Rectal smooth muscle tissue (tissue), 1 donor: ENCODE measurements around the gene LDLRAD4.
"Not testable (repeated sequence)": the region's sequence is repeated elsewhere in the genome, so short reads cannot be mapped to it uniquely, and the experiment has no call there.

Source experiments
- H3K27ac ChIP-seq: one replicate; pipeline ENCODE4 v1.7.0; 2013; ENCODE audit warnings: low read depth, low read length, inconsistent platforms
- H3K27me3 ChIP-seq: one replicate; pipeline ENCODE4 v1.7.0; 2013; ENCODE audit warnings: low read length; ENCODE audit not compliant: control insufficient read depth, insufficient read depth
- H3K36me3 ChIP-seq: one replicate; pipeline ENCODE4 v1.7.0; 2013; ENCODE audit warnings: low read length; ENCODE audit not compliant: control insufficient read depth, insufficient read depth
- H3K4me1 ChIP-seq: one replicate; pipeline ENCODE4 v1.7.0; 2013; ENCODE audit warnings: low read length; ENCODE audit not compliant: control insufficient read depth, insufficient read depth
- H3K4me3 ChIP-seq: one replicate; pipeline ENCODE4 v1.7.0; 2013; ENCODE audit warnings: low read length
- H3K9ac ChIP-seq: one replicate; pipeline ENCODE4 v1.7.0; 2013; ENCODE audit warnings: low read length

Gene LDLRAD4

GRCh38 chr18:13661051-13661778, 442.7 kb downstream of the LDLRAD4 start:
- no peaks in the 10 kb centered on the region for H3K4me1 ChIP-seq
- no peak overlapping the region for H3K27ac ChIP-seq
- H3K36me3 ChIP-seq: no peaks in the 10 kb centered on the region
- no peak overlapping the region for H3K9ac ChIP-seq
- H3K27me3 ChIP-seq: no peaks in the 10 kb centered on the region
- no peak overlapping the region for H3K4me3 ChIP-seq

GRCh38 chr18:13661779-13662256, 443.3 kb downstream of the LDLRAD4 start:
- Histone ChIP-seq H3K27ac (no peak overlapping the region), H3K36me3 (no peaks in the 10 kb centered on the region), H3K4me3 (no peak overlapping the region), H3K27me3 (no peaks in the 10 kb centered on the region), H3K9ac (no peak overlapping the region), H3K4me1 (no peaks in the 10 kb centered on the region)

GRCh38 chr18:13672657-13673056, 454.1 kb downstream of the LDLRAD4 start:
- Histone ChIP-seq H3K27ac (no peak overlapping the region), H3K9ac (no peak overlapping the region), H3K4me3 (no peak overlapping the region), H3K36me3 (no peaks in the 10 kb centered on the region), H3K4me1 (no peaks in the 10 kb centered on the region), H3K27me3 (no peaks in the 10 kb centered on the region)

GRCh38 chr18:13676471-13676870, 457.9 kb downstream of the LDLRAD4 start:
- no peak overlapping the region for H3K9ac ChIP-seq
- H3K4me3 ChIP-seq: no peak overlapping the region
- no peak overlapping the region for H3K27ac ChIP-seq
- no peaks in the 10 kb centered on the region for H3K36me3 ChIP-seq
- H3K4me1 ChIP-seq: no peaks in the 10 kb centered on the region
- H3K27me3 ChIP-seq: no peaks in the 10 kb centered on the region

GRCh38 chr18:13677350-13677749, 458.8 kb downstream of the LDLRAD4 start:
- H3K27me3 ChIP-seq, H3K9ac ChIP-seq, H3K27ac ChIP-seq, H3K36me3 ChIP-seq, H3K4me3 ChIP-seq, H3K4me1 ChIP-seq: not testable (repeated sequence)

- Histone ChIP-seq H3K9ac (no peak overlapping the region), H3K4me3 (no peak overlapping the region), H3K4me1 (no peaks in the 10 kb centered on the region), H3K36me3 (no peaks in the 10 kb centered on the region), H3K27me3 (no peaks in the 10 kb centered on the region), H3K27ac (no peak overlapping the region)
Measured at GRCh38 chr18:13680612-13681011, 462.1 kb downstream of the LDLRAD4 start.

GRCh38 chr18:13681701-13682100, 463.1 kb downstream of the LDLRAD4 start:
- Histone ChIP-seq H3K36me3 (no peaks in the 10 kb centered on the region), H3K4me1 (no peaks in the 10 kb centered on the region), H3K27ac (no peak overlapping the region), H3K4me3 (no peak overlapping the region), H3K9ac (no peak overlapping the region), H3K27me3 (no peaks in the 10 kb centered on the region)

- no peak overlapping the region for H3K4me3 ChIP-seq
- no peak overlapping the region for H3K9ac ChIP-seq
- H3K36me3 ChIP-seq: no peaks in the 10 kb centered on the region
- H3K27me3 ChIP-seq: no peaks in the 10 kb centered on the region
- no peak overlapping the region for H3K27ac ChIP-seq
- H3K4me1 ChIP-seq: no peaks in the 10 kb centered on the region
Measured at GRCh38 chr18:13684546-13684945, 466.0 kb downstream of the LDLRAD4 start.

GRCh38 chr18:13688191-13689136, 469.9 kb downstream of the LDLRAD4 start:
- Histone ChIP-seq H3K4me1 (no peaks in the 10 kb centered on the region), H3K9ac (no peak overlapping the region), H3K36me3 (no peaks in the 10 kb centered on the region), H3K27me3 (no peaks in the 10 kb centered on the region), H3K4me3 (no peak overlapping the region), H3K27ac (no peak overlapping the region)

- H3K4me3 ChIP-seq, H3K36me3 ChIP-seq, H3K4me1 ChIP-seq, H3K9ac ChIP-seq, H3K27me3 ChIP-seq, H3K27ac ChIP-seq: not testable (repeated sequence)
Measured at GRCh38 chr18:13690060-13690459, 471.5 kb downstream of the LDLRAD4 start.

GRCh38 chr18:13695337-13695736, 476.8 kb downstream of the LDLRAD4 start:
- not testable (repeated sequence) for H3K9ac ChIP-seq, H3K27me3 ChIP-seq, H3K27ac ChIP-seq, H3K4me1 ChIP-seq, H3K4me3 ChIP-seq, H3K36me3 ChIP-seq

GRCh38 chr18:13696961-13697360, 478.4 kb downstream of the LDLRAD4 start:
- no peak overlapping the region for H3K27ac ChIP-seq

More at GRCh38 chr18:13696961-13697360, 478.4 kb downstream of the LDLRAD4 start:
- H3K4me3 ChIP-seq: no peak overlapping the region
- no peak overlapping the region for H3K9ac ChIP-seq
- no peaks in the 10 kb centered on the region for H3K36me3 ChIP-seq
- no peaks in the 10 kb centered on the region for H3K27me3 ChIP-seq
- no peaks in the 10 kb centered on the region for H3K4me1 ChIP-seq
